GM06990 (cell line): ENCODE measurements around the gene PRR15.

Experiments
- DNase-seq: peaks from one replicate; pipeline ENCODE4 v3.0.0-alpha.2; 2011; ENCODE audit not compliant: insufficient read length; ENCODE audit errors: extremely low read depth
- H3K27me3 ChIP-seq: replicated peaks from 2 replicates; pipeline ENCODE4 v1.6.0; 2011; ENCODE audit warnings: low read length; ENCODE audit not compliant: control insufficient read depth, insufficient read depth
- H3K36me3 ChIP-seq: 2 replicates; pipeline ENCODE4 v1.5.1; 2011; ENCODE audit warnings: low read length; ENCODE audit not compliant: control insufficient read depth, insufficient read depth
- H3K4me3 ChIP-seq: replicated peaks from 2 replicates; pipeline ENCODE4 v1.5.1; 2011; ENCODE audit warnings: low read depth, mild to moderate bottlenecking, control low read depth, low read length
- CTCF ChIP-seq: IDR thresholded peaks from 2 replicates; pipeline ENCODE4 v1.5.1; 2011; ENCODE audit warnings: low read length, control low read depth, mild to moderate bottlenecking, inconsistent platforms; ENCODE audit not compliant: insufficient read depth, poor library complexity, severe bottlenecking

PRR15 gene

DNA sequence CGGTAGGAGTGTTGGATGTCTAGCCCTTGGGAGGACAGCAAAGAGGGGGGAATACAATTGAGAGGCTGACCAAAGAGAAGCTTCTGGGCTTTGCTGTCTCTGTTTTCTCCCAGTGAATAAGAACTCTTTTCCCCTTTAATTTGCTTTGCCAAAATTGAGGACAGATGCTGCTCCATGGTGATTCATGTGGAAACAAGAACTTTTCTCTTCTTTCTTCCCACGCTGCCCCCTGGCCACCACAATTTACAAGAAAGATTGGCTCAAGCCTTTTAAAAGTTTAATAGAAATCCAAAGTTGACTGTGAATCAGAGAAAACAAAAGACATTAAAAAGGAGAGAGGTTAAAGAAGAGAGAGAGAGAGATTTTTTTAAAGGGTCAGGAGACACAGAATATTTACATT is 49.0 kb downstream of the PRR15 start:
- Histone ChIP-seq H3K36me3 (no peaks in the 10 kb centered on the region), H3K27me3 (no peaks in the 10 kb centered on the region; the same call in 1 of the 2 replicates), H3K4me3 (no peak overlapping the region)
- no peak for DNase-seq
- TF ChIP-seq CTCF, result no peak

- Histone ChIP-seq H3K4me3 (no peak overlapping the region), H3K27me3 (no peaks in the 10 kb centered on the region; the same call in 1 of the 2 replicates), H3K36me3 (no peaks in the 10 kb centered on the region)
- no peak for TF ChIP-seq CTCF
- no peak for DNase-seq
These were observed 49.5 kb downstream of the PRR15 start for GRCh38 chr7:29613100-29613499.

- no peaks in the 10 kb centered on the region for H3K36me3 ChIP-seq
- TF ChIP-seq CTCF, result no peak
- no peak for DNase-seq
- no peaks in the 10 kb centered on the region for H3K27me3 ChIP-seq
- no peak overlapping the region for H3K4me3 ChIP-seq
These were observed 50.6 kb downstream of the PRR15 start for GRCh38 chr7:29614229-29614628.
